Muscle of arm (tissue), 12 donors: ENCODE measurements around the gene ZNF628. TPM values are rescaled to one million over a fixed set of nuclear protein-coding genes. Genes with fewer than 3 reads are reported as not detected.

Experiments
- DNase-seq: peaks from one replicate; pipeline ENCODE4 v3.0.0-alpha.2; 2013
- polyA plus RNA-seq, 12 donors: library from polyadenylated mRNA; unstranded; fragments of 120-200 nt; gene quantifications; one replicate each; pipeline ENCODE4 v1.2.1, GENCODE V29; 2013; ENCODE audit not compliant: insufficient read length in 12 of 12

Gene ZNF628
- polyA plus RNA-seq, 12 donors = 1.5 to 11.6 (median 2.4) TPM; not detected in 1

DNA sequence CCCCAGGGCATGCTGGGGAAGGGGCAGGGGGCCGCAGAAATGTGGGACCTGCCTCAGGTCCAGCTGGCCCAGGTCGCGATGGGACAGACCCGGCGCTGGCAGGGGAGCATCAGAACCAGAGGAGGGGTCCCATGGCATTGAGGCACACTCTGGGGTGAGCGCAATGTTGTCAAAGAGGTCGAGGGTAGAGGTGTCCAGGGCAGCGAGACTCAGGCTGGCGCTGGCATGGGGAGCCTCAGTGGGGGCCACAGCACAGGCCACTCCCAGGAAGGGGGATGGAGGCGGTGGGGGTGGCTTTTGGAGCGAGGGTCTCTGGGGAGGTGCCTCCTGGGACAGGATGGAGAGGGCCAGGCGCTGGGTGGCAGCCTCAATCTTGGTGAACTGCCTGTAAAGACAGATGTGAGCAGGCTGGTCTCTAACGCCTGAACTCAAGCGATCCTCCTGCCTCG lies 12.8 kb upstream of the ZNF628 start:
- no peak for DNase-seq

DNA sequence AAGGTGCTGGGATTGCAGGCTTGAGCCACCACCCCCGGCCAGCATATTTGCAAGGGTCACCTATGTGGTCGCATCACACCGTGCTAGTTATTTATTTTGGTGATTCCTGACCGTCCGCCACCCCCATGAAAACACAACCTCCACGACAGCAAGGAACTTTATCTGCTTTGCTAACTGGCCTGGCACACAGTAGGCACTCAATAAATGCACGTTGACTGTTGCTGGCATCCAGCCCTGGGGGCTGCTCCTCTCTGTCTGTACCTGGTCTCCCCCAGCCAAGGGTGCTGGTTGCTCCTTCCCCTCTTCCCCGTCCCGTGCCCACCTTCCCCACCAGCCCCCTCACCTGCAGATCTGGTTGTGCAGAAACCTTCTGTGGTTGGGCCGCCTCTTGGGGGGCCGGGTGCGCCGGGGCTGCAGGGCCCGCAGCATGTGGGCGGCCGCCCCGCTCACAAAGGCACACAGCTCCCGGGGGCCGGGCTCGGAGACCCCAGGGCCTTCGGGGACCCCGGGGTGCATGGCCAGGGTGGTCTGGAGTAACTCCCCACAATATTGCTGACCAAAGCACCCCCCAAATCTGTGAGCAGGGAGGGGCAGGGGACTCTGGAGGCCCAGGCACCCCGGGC lies 12.3 kb upstream of the ZNF628 start:
- DNase-seq = no peak

DNA sequence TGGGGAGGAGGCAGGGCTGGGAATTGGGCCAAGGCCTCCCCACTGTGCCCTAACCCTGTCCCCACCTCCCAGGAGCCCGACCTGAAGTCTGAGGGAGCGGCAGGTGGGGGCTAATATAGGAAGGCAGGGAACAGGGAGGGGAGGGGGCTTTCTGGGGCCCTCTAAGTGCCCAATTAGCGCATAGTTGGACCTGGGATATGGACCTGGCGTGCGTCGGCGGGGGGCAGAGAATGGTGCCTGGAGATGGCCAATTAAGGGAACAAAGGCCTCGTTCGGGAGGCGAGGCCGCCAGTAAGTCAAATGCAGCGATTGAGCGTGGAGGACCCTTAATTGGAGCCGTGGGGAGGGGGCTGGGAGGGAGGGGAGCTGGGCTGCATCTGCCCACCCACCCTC lies 11.8 kb upstream of the ZNF628 start, which contains the start of gene C19orf85:
C19orf85 (minus strand) TSS at position 90 of the 393 bp plus-strand sequence. CDS start 197 bp downstream, outside the sequence.
- DNase-seq = no peak

DNA sequence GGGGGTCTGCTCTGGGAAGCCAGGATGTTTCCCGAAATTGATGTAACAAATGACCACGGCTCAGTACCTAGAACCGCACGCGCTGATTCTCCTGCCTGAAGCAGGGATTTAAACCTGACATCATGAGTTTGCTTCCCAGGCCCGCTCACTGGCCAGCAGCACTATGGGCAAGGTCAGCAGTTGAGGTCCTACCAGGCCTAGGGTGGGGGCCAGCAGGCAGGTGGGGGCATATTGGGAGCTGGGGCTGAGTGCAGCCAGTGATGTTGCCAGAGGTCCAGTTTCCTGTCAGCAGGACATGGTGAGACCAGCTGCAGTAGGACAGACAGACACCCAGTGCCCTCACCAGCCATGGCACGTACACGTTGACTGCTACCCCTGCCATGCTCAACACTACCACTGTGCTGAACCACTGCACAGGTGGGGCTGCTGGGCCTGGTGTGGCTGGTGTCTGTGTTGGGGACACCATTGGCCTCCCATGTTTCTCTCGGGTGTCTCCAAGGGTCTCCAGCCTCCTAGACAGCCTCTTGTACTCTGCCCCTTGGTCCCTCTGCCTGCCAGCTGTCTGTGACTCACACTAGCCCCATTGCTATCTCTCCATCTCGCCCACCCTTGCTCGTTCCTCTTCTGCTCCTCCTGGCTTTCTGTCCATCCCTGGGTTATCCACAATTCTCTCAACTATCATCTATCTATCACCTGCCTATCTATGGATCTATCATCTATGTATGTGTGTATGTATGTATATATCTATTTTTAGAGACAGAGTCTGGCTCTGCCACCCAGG lies 10.8 kb upstream of the ZNF628 start:
- DNase-seq = no peak

DNA sequence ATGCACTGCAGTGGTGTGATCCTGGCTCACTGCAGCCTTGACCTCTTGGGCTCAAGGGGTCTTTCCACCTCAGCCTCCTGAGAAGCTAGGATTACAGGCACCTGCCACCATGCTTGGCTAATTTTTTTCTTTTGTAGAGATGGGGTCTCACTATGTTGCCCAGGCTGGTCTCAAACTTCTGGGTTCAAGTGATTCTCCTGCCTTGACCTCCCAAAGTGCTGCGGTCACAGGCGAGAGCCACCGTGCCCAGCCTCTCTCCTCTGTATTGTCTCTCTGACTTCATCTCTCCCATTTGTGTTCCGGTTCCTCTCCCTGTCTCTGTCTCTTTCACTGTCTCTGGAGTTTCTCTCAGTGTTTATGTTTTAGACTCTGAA lies 10.2 kb upstream of the ZNF628 start:
- no peak for DNase-seq

GRCh38 chr19:55467236-55468053 lies 9.0 kb upstream of the ZNF628 start:
- DNase-seq = peak; percentile 75

DNA sequence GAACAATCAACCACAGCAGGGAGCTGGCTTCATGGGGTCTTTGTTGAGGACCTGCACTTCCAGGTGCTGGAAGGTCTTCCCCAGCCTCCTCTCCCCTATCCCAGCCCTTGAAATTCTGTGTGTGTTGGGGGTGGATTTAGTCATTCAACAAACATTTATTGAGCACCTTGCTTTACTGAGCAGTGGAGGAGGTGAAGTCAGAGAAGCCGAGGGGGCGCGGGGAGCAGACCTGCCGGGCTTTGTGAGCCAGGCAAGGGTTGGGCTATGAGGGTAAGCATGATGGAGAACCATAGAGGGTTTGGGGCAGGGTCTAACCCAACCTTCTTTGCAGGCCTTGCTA lies 8.4 kb upstream of the ZNF628 start:
- no peak for DNase-seq

GRCh38 chr19:55471266-55471665 lies 5.2 kb upstream of the ZNF628 start:
- DNase-seq = no peak

- DNase-seq = no peak
Measured at GRCh38 chr19:55472463-55472862, 4.0 kb upstream of the ZNF628 start.

- no peak for DNase-seq
Measured at GRCh38 chr19:55473225-55474012, 3.0 kb upstream of the ZNF628 start.

GRCh38 chr19:55474269-55475265 lies 1.9 kb upstream of the ZNF628 start:
- no peak for DNase-seq

- no peak for DNase-seq
Measured at GRCh38 chr19:55477905-55478304, 1.5 kb downstream of the ZNF628 start.

DNA sequence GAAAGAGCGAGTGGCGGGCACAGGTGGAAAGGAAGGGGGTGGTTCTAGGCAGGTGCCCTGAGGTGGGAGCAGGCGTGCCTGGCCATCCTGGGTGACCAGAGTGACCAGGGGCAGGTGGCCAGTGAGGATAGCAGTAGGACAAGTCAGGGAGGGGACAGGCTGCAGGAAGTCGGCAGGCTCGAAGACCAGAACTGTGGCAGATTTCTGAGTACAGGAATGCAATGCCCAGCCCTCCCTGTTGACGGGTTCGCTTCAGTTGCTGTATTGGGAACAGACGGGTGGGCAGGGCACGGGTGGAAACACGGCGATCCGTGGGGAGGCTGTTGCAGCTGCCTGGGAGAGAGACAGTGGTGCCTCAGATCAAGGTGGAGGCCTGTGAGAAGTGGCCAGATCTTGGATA lies 1.9 kb downstream of the ZNF628 start:
- no peak for DNase-seq

DNA sequence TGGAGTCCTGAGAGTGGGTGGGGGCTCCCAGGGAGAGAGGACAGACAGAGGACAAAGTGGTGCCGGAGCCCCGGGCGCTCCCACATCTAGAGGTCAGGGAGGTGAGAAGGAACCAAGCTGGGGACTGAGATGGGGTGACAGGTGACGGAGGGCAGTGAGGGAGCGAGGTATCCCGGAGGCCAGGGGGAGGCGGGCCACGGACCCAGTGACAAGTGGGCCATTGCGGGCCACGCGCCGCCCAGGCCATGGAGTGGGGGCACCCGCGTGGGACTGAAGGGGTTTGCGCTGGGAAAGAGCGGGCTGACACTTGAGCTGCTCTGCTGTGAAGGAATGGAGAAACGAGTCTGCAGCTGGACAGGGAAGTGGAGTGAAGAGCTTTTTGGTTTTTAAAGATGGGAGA lies 2.6 kb downstream of the ZNF628 start:
- DNase-seq = no peak

DNA sequence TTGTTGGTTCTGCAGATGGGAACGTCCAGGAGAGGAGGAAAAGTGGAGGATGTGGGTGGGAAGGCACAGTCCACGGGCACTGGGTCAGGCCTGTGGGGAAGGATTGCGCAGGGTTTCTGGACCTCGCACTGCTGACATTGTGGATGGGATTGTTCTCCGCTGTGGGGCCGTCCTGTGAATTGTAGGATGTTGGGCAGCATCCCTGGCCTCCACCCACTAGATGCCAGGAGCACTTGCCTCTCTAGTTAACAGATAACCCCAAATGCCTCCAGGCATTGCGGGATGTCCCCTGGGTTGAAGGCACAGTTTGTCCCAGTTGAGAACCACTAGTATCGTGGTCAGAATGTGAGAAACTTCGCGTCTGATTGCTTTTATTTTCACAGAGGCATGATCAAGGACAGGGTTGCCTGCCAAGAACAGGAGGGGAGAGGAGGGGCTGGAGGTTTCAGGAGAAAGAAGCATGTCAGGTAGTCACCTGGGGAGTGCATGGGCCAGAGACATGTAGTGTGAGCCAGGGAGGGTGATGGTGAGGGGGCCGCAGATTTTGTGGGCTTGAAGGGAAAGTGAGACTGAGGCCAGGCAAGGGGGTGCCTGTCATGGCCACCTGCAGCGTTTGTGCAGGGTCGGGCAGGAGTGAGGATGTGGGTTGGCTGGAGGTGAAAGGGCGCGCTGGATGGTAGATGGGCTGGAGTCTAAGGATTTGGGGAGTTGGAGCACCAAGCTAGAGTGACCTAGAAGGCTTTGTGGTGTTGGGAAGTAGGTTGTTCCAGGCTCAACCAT lies 3.2 kb downstream of the ZNF628 start:
- no peak for DNase-seq

DNA sequence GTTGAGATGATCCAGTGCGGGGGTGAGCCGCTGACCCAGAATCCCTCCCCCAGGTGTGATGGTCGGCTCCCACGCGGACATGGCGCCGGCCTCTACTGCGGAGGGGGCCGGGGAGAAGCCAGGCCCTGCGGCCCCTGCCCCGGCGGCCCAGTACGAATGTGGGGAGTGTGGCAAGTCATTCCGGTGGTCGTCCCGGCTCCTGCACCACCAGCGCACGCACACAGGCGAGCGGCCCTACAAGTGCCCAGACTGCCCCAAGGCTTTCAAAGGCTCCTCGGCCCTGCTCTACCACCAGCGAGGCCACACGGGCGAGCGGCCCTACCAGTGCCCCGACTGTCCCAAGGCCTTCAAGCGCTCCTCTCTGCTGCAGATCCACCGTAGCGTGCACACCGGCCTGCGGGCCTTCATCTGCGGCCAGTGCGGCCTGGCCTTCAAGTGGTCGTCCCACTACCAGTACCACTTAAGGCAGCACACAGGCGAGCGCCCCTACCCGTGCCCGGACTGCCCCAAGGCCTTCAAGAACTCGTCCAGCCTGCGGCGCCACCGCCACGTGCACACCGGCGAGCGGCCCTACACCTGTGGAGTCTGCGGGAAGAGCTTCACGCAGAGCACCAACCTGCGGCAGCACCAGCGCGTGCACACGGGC lies 4.9 kb downstream of the ZNF628 start:
- DNase-seq = no peak

- no peak for DNase-seq
Measured at GRCh38 chr19:55481794-55482155, 5.4 kb downstream of the ZNF628 start.

- DNase-seq = no peak
Measured at GRCh38 chr19:55482156-55482961, 5.9 kb downstream of the ZNF628 start.
